ENCODE data around the gene OR6N2.

The OR6N2 gene

GRCh38 chr1:158752155-158752712, 28.8 kb downstream of the OR6N2 start:
- DNase-seq = no peak

DNA sequence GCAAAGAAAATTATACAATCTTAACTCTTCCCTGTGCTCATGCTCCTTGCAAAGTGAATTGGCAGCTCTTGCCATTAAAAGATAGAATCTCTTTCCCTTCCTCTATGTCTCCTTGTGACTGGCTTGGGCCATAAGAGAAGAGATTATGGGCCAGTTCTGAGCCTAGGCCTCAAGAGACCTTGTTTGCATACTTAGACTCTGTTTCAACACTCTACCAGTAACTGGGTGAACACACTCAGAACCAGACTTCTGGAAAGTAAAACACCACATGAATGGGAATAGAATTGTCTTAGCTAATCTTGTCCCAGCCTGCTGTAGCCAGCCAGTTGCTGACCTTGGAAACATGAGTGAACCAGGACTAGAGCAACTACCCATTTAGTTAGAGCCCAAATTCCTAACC, 45.2 kb downstream of the OR6N2 start:
- DNase-seq = no peak

DNA sequence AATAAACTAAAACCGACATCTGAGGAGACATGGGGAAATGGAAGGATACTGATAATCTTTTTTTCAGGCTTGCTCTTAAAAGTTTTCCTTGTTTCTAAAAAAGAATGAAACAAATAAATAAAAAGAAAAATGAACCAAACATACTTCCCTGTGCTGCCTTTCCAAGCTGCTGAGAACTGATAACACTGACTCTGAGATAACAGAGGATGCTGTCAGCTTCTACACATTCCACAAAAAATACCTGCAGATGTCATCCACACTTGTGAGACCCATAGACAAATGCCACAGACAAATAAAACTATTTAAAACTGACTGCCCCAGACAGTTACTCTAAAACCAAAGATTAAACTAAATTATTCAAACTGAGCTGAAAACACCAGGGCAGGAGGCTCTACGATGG, 48.5 kb downstream of the OR6N2 start:
- no peak for DNase-seq

GRCh38 chr1:158731707-158732106, 49.3 kb downstream of the OR6N2 start:
- no peak for DNase-seq

- no peak for DNase-seq
Observed at GRCh38 chr1:158730453-158730852, 50.6 kb downstream of the OR6N2 start.

DNA sequence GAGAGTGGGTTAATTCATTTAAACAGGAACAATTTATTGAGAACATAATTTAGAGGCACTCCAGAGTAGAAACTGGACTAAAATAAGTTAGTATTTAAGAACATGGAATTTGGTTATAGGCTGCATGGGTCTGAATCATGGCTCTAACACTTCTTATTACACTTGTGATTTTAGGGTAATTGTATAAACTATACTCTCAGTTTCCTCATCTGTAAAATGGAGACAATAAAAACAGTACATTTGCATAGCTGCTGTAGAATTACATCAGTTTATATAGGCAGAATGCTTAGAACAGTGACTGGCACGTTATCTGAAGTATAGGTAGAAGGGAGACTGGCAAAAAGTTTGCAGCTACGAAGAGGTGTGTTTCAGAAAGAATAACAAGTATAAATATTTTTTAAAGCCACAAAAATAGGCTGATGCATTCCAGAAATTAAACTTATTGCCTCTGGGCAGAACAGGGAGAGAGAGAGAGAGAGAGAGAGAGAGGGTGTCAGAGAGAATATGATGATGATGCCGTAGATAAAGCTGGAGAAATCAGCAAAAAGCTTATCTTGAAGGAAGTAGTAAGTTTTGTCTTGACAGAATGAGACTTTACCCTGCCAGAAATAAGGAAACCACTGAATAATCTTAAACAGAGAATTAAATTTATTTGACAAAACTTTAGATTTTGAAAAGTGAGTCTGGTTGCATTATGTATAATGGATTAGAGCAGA, 52.3 kb downstream of the OR6N2 start:
- no peak for DNase-seq

GRCh38 chr1:158724442-158724841, 56.6 kb downstream of the OR6N2 start:
- DNase-seq = no peak

All from activated CD4-positive, alpha-beta T cell treated with anti-CD3 and anti-CD28 coated beads, Interleukin-2, amount 50 U/mL, for 48 hours (primary cell).